22Rv1 (cell line): ENCODE measurements around the gene FN3K.

Experiments used
- H3K27ac ChIP-seq: fragments of 450-650 bp; 2 replicates; pipeline ENCODE4 v1.5.1; 2017
- CTCF ChIP-seq: fragments of 450-650 bp; IDR thresholded peaks from 2 replicates; pipeline ENCODE4 v1.5.1; 2017; ENCODE audit warnings: mild to moderate bottlenecking
- ZFX ChIP-seq: fragments of 450-650 bp; IDR thresholded peaks from 2 replicates; pipeline ENCODE4 v1.6.1; 2017; ENCODE audit warnings: antibody characterized with exemption, borderline replicate concordance

The FN3K gene

DNA sequence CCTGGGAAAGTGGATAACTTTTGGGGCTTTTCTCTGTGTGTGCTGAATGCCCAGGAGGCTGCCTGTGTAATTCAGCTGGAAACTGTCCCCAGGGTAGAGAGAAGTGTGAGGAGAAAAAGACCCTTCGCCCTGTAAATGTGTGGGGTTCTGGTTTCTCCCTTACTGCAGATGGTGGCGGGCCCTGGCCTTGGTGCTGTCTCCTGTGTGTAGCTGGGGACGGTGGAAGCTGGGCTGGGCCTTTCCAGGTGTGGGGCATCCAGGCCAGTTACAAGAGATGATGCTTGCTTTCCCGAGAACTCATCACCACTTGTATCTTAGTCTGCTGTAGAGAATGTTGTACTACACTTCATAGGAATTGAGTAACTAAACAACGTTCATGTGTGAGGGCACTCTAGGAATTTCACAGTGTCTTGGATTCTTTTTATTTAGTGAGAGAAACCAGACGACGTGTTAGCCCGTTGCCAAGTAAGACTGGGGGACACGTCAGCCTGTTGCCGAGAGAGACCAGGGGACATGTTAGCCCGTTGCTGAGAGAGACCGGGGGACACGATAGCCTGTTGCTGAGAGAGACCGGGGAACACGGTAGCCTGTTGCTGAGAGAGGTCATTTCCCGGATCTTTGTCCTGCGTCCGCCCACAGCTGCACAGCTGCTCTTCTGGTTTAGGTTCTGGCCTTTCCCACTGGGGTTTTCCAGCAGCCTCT, 59.5 kb downstream of the FN3K start:
- H3K27ac ChIP-seq: no peak overlapping the region

DNA sequence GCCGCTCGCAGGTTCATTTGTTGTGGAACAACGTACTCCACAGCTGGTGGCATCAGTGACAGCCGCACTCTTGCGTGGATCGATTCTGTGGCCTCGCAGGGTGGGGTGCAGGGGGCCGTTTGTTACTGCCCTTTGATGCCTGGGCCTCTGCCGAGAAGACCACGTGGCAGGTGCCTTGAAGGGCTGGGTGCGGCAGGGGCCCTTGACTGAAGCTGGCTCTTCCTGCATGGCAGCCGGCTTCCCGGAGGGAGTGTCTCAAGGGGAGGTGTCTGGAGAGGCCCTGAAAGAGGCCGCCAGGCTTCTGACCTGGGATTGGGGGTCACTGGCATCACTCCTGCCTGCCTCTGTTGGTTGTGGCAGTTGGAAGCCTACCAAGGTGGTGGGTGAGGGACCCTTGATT, 60.2 kb downstream of the FN3K start:
- no peak overlapping the region for H3K27ac ChIP-seq
- TF ChIP-seq CTCF: no peak
- no peak for TF ChIP-seq ZFX

More for the DNA sequence above, 59.5 kb downstream of the FN3K start:
- TF ChIP-seq ZFX (no peak), CTCF (no peak)

DNA sequence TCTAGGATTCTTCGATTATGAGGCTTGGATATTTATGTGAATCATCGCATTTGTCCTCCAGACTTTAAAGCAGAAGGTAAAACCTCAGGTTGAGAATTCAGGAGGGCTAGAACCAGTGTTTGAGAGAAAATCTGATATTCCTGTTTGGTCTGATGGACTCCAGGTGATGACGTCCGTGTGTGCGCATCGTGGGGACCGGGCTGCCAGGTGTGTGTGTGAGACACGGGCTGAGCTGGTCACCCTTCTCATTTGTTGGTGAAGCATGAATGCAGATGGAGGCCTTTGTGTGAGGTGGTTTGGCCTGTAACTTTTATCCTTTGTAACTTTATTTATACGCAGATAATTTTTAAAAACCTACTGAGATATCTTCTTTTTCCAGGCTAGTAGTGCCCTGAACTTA, 61.6 kb downstream of the FN3K start:
- TF ChIP-seq ZFX: no peak
- no peak for TF ChIP-seq CTCF
- H3K27ac ChIP-seq: no peak overlapping the region

GRCh38 chr17:82798752-82799151, 63.3 kb downstream of the FN3K start:
- H3K27ac ChIP-seq: no peak overlapping the region
- no peak for TF ChIP-seq CTCF
- no peak for TF ChIP-seq ZFX

DNA sequence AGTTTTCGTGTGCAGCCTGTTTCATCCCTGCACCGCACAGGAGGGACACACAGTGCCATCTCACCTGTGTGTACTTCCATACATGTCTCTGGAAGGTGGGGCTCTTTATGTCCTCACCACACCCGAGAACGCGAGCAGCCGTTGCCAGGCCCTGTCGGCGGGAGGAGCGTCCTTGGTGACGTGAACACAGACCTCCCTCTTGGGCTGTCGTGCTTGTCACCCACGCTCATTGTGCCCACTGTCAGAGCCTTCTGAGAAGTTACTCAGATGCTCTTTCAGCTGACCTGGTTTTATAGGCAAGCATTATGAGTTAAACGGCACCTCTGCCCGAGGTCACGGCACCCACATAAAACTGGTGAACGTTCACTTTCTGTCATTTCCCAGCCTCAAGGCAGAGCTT, 64.2 kb downstream of the FN3K start:
- TF ChIP-seq ZFX: no peak
- no peak overlapping the region for H3K27ac ChIP-seq
